Activated naive CD4-positive, alpha-beta T cell treated with anti-CD3 and anti-CD28 coated beads, Interleukin-2, amount 50 U/mL, for 24 hours (primary cell): ENCODE results near the gene MAFF.
A peak's percentile ranks its signal among the peaks of the same experiment; 100 is the strongest.

ENCODE experiments used
- H3K27ac Mint-ChIP-seq: one replicate; pipeline ENCODE4 v1.8.0; 2021; ENCODE audit warnings: mild to moderate bottlenecking, mixed read lengths
- H3K27me3 Mint-ChIP-seq: one replicate; pipeline ENCODE4 v1.8.0; 2021; ENCODE audit warnings: mixed read lengths
- H3K36me3 Mint-ChIP-seq: one replicate; pipeline ENCODE4 v1.8.0; 2021; ENCODE audit warnings: mixed read lengths
- H3K4me1 Mint-ChIP-seq: one replicate; pipeline ENCODE4 v1.8.0; 2021; ENCODE audit warnings: mixed read lengths
- H3K4me3 Mint-ChIP-seq: one replicate; pipeline ENCODE4 v1.8.0; 2021; ENCODE audit warnings: mild to moderate bottlenecking, mixed read lengths
- H3K9me3 Mint-ChIP-seq: one replicate; pipeline ENCODE4 v1.8.0; 2021; ENCODE audit warnings: mixed read lengths

Gene MAFF

GRCh38 chr22:38260761-38261681 lies 59.2 kb downstream of the MAFF start:
- no peak overlapping the region for H3K4me3 Mint-ChIP-seq

GRCh38 chr22:38262051-38262795 lies 60.4 kb downstream of the MAFF start:
- H3K27ac Mint-ChIP-seq: no peak overlapping the region
- no peaks in the 10 kb centered on the region for H3K27me3 Mint-ChIP-seq
- peaks cover 3% of the 10 kb centered on the region for H3K36me3 Mint-ChIP-seq
- no peaks in the 10 kb centered on the region for H3K9me3 Mint-ChIP-seq
- peaks cover 48% of the 10 kb centered on the region for H3K4me1 Mint-ChIP-seq
- H3K4me3 Mint-ChIP-seq: no peak overlapping the region

More at GRCh38 chr22:38260761-38261681, 59.2 kb downstream of the MAFF start:
- peaks cover 40% of the 10 kb centered on the region for H3K4me1 Mint-ChIP-seq
- H3K36me3 Mint-ChIP-seq: peaks cover 3% of the 10 kb centered on the region
- no peaks in the 10 kb centered on the region for H3K27me3 Mint-ChIP-seq
- H3K27ac Mint-ChIP-seq: peak overlapping the region; percentile 7
- H3K9me3 Mint-ChIP-seq: no peaks in the 10 kb centered on the region

- Mint-ChIP-seq H3K4me1 (peaks cover 59% of the 10 kb centered on the region), H3K27me3 (no peaks in the 10 kb centered on the region), H3K36me3 (peaks cover 3% of the 10 kb centered on the region), H3K27ac (no peak overlapping the region), H3K4me3 (no peak overlapping the region), H3K9me3 (no peaks in the 10 kb centered on the region)
Observed at GRCh38 chr22:38264322-38264843, 62.6 kb downstream of the MAFF start.
